HCT116 (cell line): ENCODE measurements around the gene C6orf62. TPM values are rescaled to one million over a fixed set of nuclear protein-coding genes. Genes with fewer than 3 reads are reported as not detected.

Source experiments
- ATAC-seq: fragments of 200-7000 bp; cut with Tn5 transposase; 2 replicates; pipeline ENCODE4 v1.9.1; 2020; ENCODE audit warnings: mild to moderate bottlenecking, moderate library complexity
- BruUV-seq: library from RNA; stranded (reverse); fragments of 400-500 nt; replicated peaks from 2 replicates; lab custom pipeline; 2021; lab: Mats Ljungman, UMichigan
- CTCF ChIA-PET: fragments of 300-600 bp; sonication (Branson Sonifier 250); formaldehyde crosslinking; loops from one replicate; lab custom pipeline; 2021; ENCODE audit warnings: antibody characterized with exemption; lab: Charles Lee
- POLR2A ChIA-PET: fragments of 300-600, 350-600 bp; sonication (Branson Sonifier 250); formaldehyde crosslinking; loops from one replicate; lab custom pipeline; 2021; ENCODE audit warnings: antibody characterized with exemption; lab: Charles Lee
- RAD21 ChIA-PET, 2 experiments: fragments of 300-600 bp; sonication (Branson Sonifier 250); formaldehyde crosslinking; loops; one replicate each; lab custom pipeline; 2023; ENCODE audit warnings: low total read pairs in 2 of 2; ENCODE audit not compliant: uncharacterized antibody in 2 of 2, unreplicated experiment in 2 of 2, low non-redundant PET in 1 of 2; lab: Charles Lee
- DNase-seq: peaks from one replicate; pipeline ENCODE4 v3.0.0-alpha.2; 2010; ENCODE audit warnings: low read depth, low spot score
- H2AFZ ChIP-seq: fragments of 200-600 bp; shearing (Covaris generic), sonication (generic); 2 replicates; pipeline ENCODE4 v1.6.1; 2017; ENCODE audit warnings: low read depth, mixed run types, mixed read lengths, antibody characterized with exemption, low read length; ENCODE audit not compliant: poor library complexity, severe bottlenecking
- H3K27ac ChIP-seq: 2 replicates; pipeline ENCODE4 v1.5.1; 2012; ENCODE audit warnings: low read depth, low read length
- H3K27me3 ChIP-seq: fragments of 200-600 bp; sonication (generic); 2 replicates; pipeline ENCODE4 v1.6.1; 2016; ENCODE audit warnings: mixed run types, low read length, mixed read lengths; ENCODE audit not compliant: insufficient read depth
- H3K36me3 ChIP-seq, 2 experiments: fragments of 200-500 bp in 1 of 2; fragments of 200-600 bp in 1 of 2; sonication (Bioruptor generic) in 1 of 2; sonication (generic) in 1 of 2; 2 replicates each; pipeline versions ENCODE4 v1.5.1 to v1.6.1; 2014 to 2016; ENCODE audit warnings: low read length in 2 of 2, inconsistent platforms in 1 of 2, mixed read lengths in 1 of 2, mixed run types in 1 of 2; ENCODE audit not compliant: insufficient read depth in 2 of 2, control insufficient read depth in 1 of 2
- H3K4me1 ChIP-seq, 2 experiments: fragments of 200-600 bp in 1 of 2; sonication (generic) in 1 of 2; 2 replicates each; pipeline versions ENCODE4 v1.5.1 to v1.6.1; 2012 to 2017; ENCODE audit warnings: low read length in 2 of 2, inconsistent platforms in 1 of 2, mild to moderate bottlenecking in 1 of 2, mixed read lengths in 1 of 2, mixed run types in 1 of 2, moderate library complexity in 1 of 2; ENCODE audit not compliant: insufficient read depth in 2 of 2, control insufficient read depth in 1 of 2
- H3K4me2 ChIP-seq: fragments of 200-600 bp; sonication (generic); 2 replicates; pipeline ENCODE4 v1.6.1; 2017; ENCODE audit warnings: mixed run types, low read length, mixed read lengths
- H3K4me3 ChIP-seq, 2 experiments: fragments of 200-600 bp in 1 of 2; sonication (generic) in 1 of 2; replicated peaks in 1 of 2; 2 replicates each; pipeline ENCODE4 v1.5.1; 2011 to 2016; ENCODE audit warnings: low read length in 2 of 2, control low read depth in 1 of 2, low read depth in 1 of 2, mild to moderate bottlenecking in 1 of 2, mixed read lengths in 1 of 2, mixed run types in 1 of 2
- H3K79me2 ChIP-seq: fragments of 200-600 bp; sonication (generic); 2 replicates; pipeline ENCODE4 v1.6.1; 2017; ENCODE audit warnings: mild to moderate bottlenecking, mixed run types, low read length, moderate library complexity, mixed read lengths; ENCODE audit not compliant: insufficient read depth
- H3K9ac ChIP-seq: fragments of 200-600 bp; sonication (generic); 2 replicates; pipeline ENCODE4 v1.6.1; 2016; ENCODE audit warnings: low read length, mixed read lengths
- H3K9me2 ChIP-seq: fragments of 200-600 bp; sonication (generic), shearing (Covaris generic); 2 replicates; pipeline ENCODE4 v1.6.1; 2017; ENCODE audit warnings: mixed run types, mild to moderate bottlenecking, moderate library complexity; ENCODE audit not compliant: insufficient read depth
- H3K9me3 ChIP-seq, 2 experiments: fragments of 200-500 bp in 1 of 2; fragments of 200-600 bp in 1 of 2; sonication (Bioruptor generic) in 1 of 2; sonication (generic) in 1 of 2; 2 replicates each; pipeline ENCODE4 v1.6.1; 2014 to 2017; ENCODE audit warnings: low read length in 2 of 2, mixed read lengths in 2 of 2, inconsistent platforms in 1 of 2, low read depth in 1 of 2, mild to moderate bottlenecking in 1 of 2, mixed run types in 1 of 2, moderate library complexity in 1 of 2; ENCODE audit not compliant: control insufficient read depth in 1 of 2, insufficient read depth in 1 of 2
- H4K20me1 ChIP-seq: fragments of 200-600 bp; sonication (generic), shearing (Covaris generic); 2 replicates; pipeline ENCODE4 v1.6.1; 2017; ENCODE audit warnings: mixed run types, mild to moderate bottlenecking, moderate library complexity; ENCODE audit not compliant: insufficient read depth
- ATF3 ChIP-seq: IDR thresholded peaks from 2 replicates; pipeline ENCODE4 v1.6.1; 2012
- ELF1 ChIP-seq: IDR thresholded peaks from 2 replicates; pipeline ENCODE4 v1.6.1; 2012; ENCODE audit warnings: low read depth, borderline replicate concordance
- POLR2A ChIP-seq: IDR thresholded peaks from 2 replicates; pipeline ENCODE4 v1.7.0; 2011; ENCODE audit warnings: borderline replicate concordance; ENCODE audit not compliant: insufficient read depth, insufficient read length; ENCODE audit errors: extremely low read depth
- POLR2AphosphoS5 ChIP-seq: IDR thresholded peaks from 2 replicates; pipeline ENCODE4 v1.6.1; 2011; ENCODE audit warnings: mild to moderate bottlenecking, low read depth, low read length, moderate library complexity
- SIN3A ChIP-seq: IDR thresholded peaks from 2 replicates; pipeline ENCODE4 v1.6.1; 2012; ENCODE audit warnings: low read depth
- ZFX ChIP-seq: fragments of 450-650 bp; IDR thresholded peaks from 2 replicates; pipeline ENCODE4 v1.6.1; 2017
- ZNF274 ChIP-seq: fragments of 200-500 bp; sonication (Bioruptor generic); IDR thresholded peaks from 2 replicates; pipeline ENCODE4 v1.6.1; 2014; ENCODE audit warnings: mild to moderate bottlenecking, low read depth, low read length, inconsistent platforms
- intact Hi-C: fragments of 100-400 bp; cut with micrococcal nuclease; formaldehyde crosslinking; loops from 2 replicates; pipeline ENCODE4 v1.10.0; 2022
- total RNA-seq: library from RNA; stranded (reverse); gene quantifications from one replicate; pipeline ENCODE4 v1.2.1, GENCODE V29; 2021; ENCODE audit not compliant: unreplicated experiment
- TF ChIP-seq, protein P1 (sequence below), 3 experiments: fragments of 200-600 bp in 1 of 3; sonication (generic) in 1 of 3; IDR thresholded peaks in 2 of 3; conservative IDR thresholded peaks in 1 of 3; 2 replicates each; pipeline ENCODE4 v1.5.1; 2012 to 2017; ENCODE audit warnings: low read depth in 2 of 3, low read length in 2 of 3, antibody characterized with exemption in 1 of 3, borderline replicate concordance in 1 of 3, control low read depth in 1 of 3, mild to moderate bottlenecking in 1 of 3, mixed read lengths in 1 of 3, mixed run types in 1 of 3, moderate library complexity in 1 of 3; ENCODE audit not compliant: insufficient read depth in 1 of 3

The C6orf62 gene
- total RNA-seq, 1 experiment from 2014 or later, result 103 TPM

GRCh38 chr6:24743944-24744335, 25.0 kb upstream of the C6orf62 start:
- Histone ChIP-seq H2AFZ (peak overlapping the region; percentile 95), H3K27me3 (no peaks in the 10 kb centered on the region), H3K9me2 (0 out of 2 replicates have a peak, but pooled peaks cover 3% of the 10 kb centered on the region), H3K79me2 (no peaks in the 10 kb centered on the region), H3K27ac (peak overlapping the region; percentile 59; the same call in 1 of the 2 replicates), H3K9me3 (no peaks in the 10 kb centered on the region), H3K4me2 (peak overlapping the region; percentile 56), H3K4me3 (peak overlapping the region in 1 of 2 experiments; percentile 36; a peak in 2 of 4 replicates), H4K20me1 (no peaks in the 10 kb centered on the region), H3K36me3 (no peaks in the 10 kb centered on the region), H3K4me1 (peaks cover 3 to 22% of the 10 kb centered on the region in 2 experiments; a peak in 3 of 4 replicates), H3K9ac (peak overlapping the region; percentile 47)
- ATAC-seq, result no peak
- ChIA-PET CTCF (interaction anchor here (1.3 kb wide), 1 partner anchor 223 kb away, joined by 4 read pairs; no protein-coding TSS in a partner anchor), RAD21 (no interaction called here), POLR2A (interaction anchor here (1.2 to 1.4 kb wide), 3 partner anchors 9 to 274 kb away, joined by 5 read pairs; no protein-coding TSS in a partner anchor)
- BruUV-seq, result no TSS peak
- TF ChIP-seq ELF1 (no peak), ATF3 (no peak), ZNF274 (no peak), POLR2A (no peak), SIN3A (no peak), ZFX (no peak), POLR2AphosphoS5 (no peak)
- TF ChIP-seq, protein P1, sequence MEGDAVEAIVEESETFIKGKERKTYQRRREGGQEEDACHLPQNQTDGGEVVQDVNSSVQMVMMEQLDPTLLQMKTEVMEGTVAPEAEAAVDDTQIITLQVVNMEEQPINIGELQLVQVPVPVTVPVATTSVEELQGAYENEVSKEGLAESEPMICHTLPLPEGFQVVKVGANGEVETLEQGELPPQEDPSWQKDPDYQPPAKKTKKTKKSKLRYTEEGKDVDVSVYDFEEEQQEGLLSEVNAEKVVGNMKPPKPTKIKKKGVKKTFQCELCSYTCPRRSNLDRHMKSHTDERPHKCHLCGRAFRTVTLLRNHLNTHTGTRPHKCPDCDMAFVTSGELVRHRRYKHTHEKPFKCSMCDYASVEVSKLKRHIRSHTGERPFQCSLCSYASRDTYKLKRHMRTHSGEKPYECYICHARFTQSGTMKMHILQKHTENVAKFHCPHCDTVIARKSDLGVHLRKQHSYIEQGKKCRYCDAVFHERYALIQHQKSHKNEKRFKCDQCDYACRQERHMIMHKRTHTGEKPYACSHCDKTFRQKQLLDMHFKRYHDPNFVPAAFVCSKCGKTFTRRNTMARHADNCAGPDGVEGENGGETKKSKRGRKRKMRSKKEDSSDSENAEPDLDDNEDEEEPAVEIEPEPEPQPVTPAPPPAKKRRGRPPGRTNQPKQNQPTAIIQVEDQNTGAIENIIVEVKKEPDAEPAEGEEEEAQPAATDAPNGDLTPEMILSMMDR (IDR thresholded peaks at IDR 0.05 in 2 of 3, conservative IDR thresholded peaks at IDR 0.05 in 1 of 3; ENCODE audit: borderline replicate concordance in 1 of 3, insufficient read depth in 1 of 3, low read depth in 2 of 3, low read length in 2 of 3), result no peak
- intact Hi-C loops, result loop anchor here (1.0 kb wide), 1 partner anchor 23 kb away; no protein-coding TSS in a partner anchor
- DNase-seq, result no peak
